ENCODE data around the gene PKHD1. TPM values are rescaled to one million over a fixed set of nuclear protein-coding genes. Genes with fewer than 3 reads are reported as not detected.

The PKHD1 gene
- total and polyA plus RNA-seq, 2 of the 8 experiments (the other 6 are each of a cell fraction or from before 2014, with no cell fraction given), result 0.06 to 0.09 TPM

GRCh38 chr6:52127957-52128356 lies 40.5 kb upstream of the PKHD1 start (continued):
- TF ChIP-seq, protein P1, sequence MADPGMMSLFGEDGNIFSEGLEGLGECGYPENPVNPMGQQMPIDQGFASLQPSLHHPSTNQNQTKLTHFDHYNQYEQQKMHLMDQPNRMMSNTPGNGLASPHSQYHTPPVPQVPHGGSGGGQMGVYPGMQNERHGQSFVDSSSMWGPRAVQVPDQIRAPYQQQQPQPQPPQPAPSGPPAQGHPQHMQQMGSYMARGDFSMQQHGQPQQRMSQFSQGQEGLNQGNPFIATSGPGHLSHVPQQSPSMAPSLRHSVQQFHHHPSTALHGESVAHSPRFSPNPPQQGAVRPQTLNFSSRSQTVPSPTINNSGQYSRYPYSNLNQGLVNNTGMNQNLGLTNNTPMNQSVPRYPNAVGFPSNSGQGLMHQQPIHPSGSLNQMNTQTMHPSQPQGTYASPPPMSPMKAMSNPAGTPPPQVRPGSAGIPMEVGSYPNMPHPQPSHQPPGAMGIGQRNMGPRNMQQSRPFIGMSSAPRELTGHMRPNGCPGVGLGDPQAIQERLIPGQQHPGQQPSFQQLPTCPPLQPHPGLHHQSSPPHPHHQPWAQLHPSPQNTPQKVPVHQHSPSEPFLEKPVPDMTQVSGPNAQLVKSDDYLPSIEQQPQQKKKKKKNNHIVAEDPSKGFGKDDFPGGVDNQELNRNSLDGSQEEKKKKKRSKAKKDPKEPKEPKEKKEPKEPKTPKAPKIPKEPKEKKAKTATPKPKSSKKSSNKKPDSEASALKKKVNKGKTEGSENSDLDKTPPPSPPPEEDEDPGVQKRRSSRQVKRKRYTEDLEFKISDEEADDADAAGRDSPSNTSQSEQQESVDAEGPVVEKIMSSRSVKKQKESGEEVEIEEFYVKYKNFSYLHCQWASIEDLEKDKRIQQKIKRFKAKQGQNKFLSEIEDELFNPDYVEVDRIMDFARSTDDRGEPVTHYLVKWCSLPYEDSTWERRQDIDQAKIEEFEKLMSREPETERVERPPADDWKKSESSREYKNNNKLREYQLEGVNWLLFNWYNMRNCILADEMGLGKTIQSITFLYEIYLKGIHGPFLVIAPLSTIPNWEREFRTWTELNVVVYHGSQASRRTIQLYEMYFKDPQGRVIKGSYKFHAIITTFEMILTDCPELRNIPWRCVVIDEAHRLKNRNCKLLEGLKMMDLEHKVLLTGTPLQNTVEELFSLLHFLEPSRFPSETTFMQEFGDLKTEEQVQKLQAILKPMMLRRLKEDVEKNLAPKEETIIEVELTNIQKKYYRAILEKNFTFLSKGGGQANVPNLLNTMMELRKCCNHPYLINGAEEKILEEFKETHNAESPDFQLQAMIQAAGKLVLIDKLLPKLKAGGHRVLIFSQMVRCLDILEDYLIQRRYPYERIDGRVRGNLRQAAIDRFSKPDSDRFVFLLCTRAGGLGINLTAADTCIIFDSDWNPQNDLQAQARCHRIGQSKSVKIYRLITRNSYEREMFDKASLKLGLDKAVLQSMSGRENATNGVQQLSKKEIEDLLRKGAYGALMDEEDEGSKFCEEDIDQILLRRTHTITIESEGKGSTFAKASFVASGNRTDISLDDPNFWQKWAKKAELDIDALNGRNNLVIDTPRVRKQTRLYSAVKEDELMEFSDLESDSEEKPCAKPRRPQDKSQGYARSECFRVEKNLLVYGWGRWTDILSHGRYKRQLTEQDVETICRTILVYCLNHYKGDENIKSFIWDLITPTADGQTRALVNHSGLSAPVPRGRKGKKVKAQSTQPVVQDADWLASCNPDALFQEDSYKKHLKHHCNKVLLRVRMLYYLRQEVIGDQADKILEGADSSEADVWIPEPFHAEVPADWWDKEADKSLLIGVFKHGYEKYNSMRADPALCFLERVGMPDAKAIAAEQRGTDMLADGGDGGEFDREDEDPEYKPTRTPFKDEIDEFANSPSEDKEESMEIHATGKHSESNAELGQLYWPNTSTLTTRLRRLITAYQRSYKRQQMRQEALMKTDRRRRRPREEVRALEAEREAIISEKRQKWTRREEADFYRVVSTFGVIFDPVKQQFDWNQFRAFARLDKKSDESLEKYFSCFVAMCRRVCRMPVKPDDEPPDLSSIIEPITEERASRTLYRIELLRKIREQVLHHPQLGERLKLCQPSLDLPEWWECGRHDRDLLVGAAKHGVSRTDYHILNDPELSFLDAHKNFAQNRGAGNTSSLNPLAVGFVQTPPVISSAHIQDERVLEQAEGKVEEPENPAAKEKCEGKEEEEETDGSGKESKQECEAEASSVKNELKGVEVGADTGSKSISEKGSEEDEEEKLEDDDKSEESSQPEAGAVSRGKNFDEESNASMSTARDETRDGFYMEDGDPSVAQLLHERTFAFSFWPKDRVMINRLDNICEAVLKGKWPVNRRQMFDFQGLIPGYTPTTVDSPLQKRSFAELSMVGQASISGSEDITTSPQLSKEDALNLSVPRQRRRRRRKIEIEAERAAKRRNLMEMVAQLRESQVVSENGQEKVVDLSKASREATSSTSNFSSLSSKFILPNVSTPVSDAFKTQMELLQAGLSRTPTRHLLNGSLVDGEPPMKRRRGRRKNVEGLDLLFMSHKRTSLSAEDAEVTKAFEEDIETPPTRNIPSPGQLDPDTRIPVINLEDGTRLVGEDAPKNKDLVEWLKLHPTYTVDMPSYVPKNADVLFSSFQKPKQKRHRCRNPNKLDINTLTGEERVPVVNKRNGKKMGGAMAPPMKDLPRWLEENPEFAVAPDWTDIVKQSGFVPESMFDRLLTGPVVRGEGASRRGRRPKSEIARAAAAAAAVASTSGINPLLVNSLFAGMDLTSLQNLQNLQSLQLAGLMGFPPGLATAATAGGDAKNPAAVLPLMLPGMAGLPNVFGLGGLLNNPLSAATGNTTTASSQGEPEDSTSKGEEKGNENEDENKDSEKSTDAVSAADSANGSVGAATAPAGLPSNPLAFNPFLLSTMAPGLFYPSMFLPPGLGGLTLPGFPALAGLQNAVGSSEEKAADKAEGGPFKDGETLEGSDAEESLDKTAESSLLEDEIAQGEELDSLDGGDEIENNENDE (IDR thresholded peaks at IDR 0.05; ENCODE audit: insufficient replicate concordance, low read length), result no peak
- no peak for TF ChIP-seq TCF12 (IDR thresholded peaks at IDR 0.05; ENCODE audit: low read depth, low read length)
- TF ChIP-seq HDAC2 (IDR thresholded peaks at IDR 0.05; ENCODE audit: borderline replicate concordance in 1 of 2, low read depth in 2 of 2, low read length in 2 of 2), result no peak
- TF ChIP-seq CHD2 (IDR thresholded peaks at IDR 0.05; ENCODE audit: low read length), result no peak
- no peak for TF ChIP-seq EZH2 (IDR thresholded peaks at IDR 0.05; ENCODE audit: low read depth, low read length, severe bottlenecking)
- no peak for TF ChIP-seq JUND (IDR thresholded peaks at IDR 0.05; ENCODE audit: low read length)
- TF ChIP-seq SIX5 (IDR thresholded peaks at IDR 0.05; ENCODE audit: low read depth, low read length), result no peak
- no peak for TF ChIP-seq GTF2F1 (IDR thresholded peaks at IDR 0.05; ENCODE audit: borderline replicate concordance, low read depth, low read length)

Data from H1 (cell line).